HG02759 (cell line): ENCODE measurements around the gene LMX1A.

ENCODE experiments used
- ATAC-seq: cut with Tn5 transposase; IDR thresholded peaks from one replicate; pipeline ENCODE4 v1.9.1; 2021; ENCODE audit warnings: mild to moderate bottlenecking, moderate library complexity; ENCODE audit not compliant: unreplicated experiment

LMX1A gene

DNA sequence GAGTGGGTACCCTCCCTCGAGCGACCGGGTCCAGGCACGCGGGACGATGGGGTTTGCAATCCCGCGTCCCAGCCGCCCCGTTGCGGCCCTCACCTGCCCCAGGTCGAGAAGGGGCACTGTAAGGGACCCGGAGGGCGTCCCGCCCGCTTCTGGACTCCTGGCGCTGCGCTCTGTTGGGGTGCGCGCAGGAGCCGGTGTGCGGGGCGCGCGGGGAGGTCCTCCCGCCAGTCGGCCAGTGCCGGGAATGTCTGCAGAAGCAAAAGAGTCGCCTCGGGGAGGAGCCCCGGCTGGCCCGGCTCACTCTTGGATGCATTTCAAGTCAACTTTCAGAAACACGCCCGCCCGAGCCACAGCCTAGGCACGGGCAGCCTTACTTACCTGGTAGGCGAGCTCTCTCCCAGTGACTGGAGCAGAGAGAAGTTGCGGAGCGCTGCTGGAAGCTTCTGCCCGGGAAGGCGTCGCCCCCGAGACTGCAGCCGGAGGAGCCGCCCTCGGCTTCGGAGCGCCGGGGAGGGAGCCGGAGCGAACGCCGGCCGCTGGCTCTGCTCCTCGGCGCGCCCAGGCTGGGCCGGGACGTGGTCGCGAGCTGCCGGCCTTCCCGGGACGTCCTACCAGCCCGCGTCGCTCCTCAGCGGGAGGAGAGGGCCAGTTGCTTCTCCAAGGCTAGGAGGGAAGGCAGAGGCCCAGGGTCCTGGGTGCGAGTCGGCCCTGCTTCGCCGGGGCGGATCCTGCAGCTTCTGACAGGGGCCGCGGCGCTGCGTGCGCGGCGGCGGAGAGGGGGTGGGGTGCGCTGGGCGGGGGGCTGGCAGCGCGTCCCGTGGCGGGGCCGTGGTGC is at the start of gene LMX1A:
Gene LMX1A (minus strand): TSS at position 739 of the 835 bp plus-strand sequence. CDS start 1,156 bp downstream, outside the sequence.
- no peak for ATAC-seq

DNA sequence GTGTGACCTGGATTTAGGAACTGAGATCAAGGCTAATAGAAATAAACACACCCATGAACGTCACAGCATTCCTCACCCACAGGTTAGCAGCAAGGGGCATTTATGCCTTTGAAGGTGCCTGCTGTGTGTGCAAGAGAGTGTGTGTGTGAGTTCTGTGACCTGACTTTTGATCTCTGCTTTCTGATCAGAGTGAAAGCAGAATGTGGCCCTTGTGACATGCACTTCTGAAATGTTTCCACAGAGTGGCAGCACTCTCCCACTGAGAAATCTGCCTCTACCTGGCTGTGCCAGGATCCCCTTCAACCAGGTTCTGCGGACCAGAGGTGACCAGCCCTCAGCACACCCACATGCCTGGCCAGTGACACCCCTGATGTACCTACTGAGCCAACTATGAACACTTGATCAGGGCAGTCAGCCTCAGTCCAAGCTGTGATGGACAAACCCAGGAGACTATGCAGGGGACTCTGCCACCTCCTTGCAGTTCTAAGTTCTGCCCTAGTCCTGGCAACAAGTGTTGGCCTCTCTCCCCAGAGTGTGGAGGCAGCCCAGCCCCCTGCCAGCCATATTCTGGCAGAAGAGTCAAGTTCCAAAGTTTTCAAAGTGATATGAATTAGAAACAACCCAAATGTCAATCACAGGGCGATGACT is 47.4 kb upstream of the LMX1A start:
- ATAC-seq: peak; percentile 67

DNA sequence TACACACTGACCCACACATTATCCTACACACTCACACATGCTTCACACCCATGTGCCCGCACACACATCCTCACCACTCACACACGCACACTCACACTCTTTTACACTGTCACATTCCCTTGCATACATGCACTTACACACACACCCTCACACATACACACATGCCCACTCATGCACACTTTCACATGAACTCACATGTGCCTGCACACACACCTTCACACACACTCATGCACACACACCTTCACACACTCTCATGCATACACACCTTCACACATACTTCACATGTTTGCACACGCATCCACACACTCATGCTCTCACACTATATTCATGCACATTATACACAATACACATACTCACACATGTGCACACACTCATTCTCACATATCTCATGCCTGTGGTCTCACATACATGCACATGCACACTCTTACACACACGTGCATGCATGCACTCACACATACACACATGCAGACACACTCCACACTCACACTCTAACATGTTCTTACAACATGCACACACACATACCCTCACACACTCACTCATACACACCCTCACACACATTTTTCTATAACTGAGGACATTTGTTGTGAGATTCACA is 46.1 kb upstream of the LMX1A start:
- ATAC-seq: no peak

DNA sequence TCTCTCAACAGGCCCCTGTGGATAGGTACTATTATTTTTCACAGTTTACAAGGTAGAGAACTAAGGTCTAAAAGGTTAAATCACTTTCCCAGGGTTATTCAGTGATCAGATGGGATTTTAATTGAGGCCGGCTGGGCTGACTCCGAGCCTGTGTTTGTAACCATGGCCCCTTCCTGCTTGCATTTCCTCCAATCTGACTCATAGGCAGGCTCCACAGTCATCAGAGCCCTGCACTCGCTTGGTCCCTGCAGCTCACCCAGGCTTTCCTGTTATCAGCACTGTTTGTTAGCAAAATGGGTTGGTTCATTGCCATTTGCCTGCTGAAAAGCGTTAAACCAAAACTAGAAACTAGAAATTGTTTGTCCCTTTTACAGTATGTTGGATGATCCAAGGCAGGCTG is 41.4 kb upstream of the LMX1A start:
- ATAC-seq: no peak

DNA sequence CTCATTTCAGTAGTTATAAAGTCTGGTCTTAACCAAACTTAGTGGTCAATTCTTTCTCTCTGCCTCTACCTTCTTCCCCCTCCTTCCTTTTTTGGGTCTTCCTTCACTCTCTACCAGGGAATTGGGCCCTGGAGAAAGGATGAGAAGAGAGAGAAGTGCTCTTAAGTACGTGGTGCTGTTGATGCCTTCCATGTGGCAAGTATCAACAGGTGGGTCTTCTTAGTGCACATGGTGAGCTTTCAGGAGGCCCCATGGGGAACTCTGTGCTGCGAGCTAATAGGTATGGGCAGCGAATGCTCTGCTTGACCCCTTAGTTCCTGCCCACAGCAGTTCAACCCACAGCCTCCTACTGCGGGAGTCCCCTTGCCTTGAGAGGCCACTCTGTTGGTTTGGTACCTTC is 39.4 kb upstream of the LMX1A start:
- no peak for ATAC-seq

DNA sequence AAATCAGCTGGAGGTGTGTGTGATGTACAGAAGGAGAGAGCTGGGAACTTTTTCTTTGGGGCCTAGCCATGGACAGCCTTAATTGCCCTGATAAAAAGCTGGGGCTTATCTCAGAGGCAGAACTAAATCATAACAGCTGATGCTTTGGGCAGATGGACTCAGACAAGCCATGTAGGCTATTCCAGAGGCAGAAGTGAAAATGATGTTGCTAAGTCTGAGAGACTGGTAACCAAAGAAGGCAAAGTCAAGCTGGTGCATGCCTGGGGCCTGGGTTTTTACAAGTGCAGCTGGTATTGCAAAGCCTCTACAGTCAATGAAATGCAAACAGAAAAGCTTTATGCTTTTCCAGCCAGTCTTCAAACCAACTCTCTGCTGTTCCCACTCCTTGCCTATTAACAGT is 39.0 kb upstream of the LMX1A start:
- ATAC-seq: peak; percentile 24

DNA sequence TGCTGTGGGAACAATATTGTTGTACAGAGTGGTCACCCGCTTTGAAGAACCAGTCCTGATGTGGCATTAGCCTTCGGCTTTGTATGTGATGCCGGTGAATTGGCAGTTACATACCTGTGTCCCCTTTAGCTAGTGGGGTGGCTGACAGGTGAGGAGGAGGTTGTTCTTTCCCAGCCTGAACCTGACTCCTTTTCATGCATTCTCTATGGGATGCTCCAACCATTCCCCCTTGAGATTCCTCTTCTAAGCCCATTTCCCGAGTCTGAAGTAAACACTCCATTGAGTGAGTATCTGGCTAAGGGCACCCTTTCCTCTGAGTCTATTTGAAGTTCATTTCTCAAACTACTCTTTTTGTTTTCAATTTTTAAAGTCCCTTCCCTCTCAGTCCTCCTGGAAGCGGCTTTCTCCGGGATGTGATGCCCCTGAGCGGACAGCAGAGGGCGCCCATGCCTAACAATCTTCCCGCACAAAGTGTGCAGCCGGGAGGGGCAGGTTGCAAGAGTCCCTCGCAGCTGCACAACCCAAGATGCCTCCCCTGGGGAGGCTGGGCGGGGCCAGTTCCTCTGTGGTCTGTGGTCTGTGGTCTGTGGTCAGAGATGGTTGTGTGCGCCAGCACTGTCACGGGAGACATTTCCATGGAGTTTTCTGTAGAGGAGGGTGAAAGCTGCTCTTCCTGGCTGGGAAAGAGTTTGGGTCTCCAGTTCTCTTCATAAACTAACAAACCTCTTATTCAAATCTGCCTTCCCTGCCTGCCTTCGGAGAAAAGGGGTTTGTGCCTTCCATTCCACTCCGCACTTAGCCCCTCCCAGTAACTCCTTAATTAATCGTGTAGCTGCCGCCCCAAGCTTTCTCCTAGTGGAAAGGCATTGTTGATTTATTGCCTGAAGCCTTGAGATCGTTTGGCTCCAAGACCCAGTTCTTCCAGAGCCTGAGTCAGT is 36.4 kb upstream of the LMX1A start:
- ATAC-seq: peak; percentile 100

DNA sequence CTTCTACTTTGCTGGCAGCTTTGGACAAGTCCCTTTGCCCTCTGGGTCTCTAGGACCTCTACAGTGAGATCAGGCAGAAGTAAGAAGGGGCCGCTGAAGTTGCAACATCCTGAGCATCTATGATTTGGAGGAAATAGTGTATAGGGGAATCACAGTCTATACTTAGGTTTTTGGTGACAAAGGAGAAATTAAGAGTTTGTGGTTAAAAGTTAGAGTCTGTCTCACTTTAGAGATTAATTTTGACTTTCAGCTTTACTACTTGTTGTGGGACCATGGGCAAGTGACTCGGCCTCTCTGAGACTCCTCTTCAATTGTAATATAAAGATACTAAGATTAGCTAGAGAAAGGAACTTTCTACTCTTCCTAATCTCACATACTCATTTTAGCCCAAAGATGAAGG is 33.1 kb upstream of the LMX1A start:
- no peak for ATAC-seq

DNA sequence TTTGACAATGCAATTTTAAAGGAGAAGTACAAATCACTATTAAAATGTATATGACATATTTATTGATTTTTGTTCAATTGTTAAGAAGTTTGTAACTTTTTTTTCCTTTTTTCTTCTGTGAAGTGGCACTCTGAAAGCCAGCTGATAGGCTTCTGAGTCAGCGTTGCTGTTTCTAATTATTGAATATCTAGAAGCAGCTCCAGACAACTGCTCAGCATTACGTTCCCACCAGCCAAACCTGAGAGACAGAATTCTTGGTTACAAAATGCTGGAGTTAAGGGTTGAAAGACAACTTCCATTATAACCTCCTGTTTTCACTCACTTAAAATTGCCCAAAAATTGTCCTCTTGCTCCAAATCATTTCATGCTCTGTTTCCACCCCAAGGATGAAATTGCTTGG is 31.4 kb upstream of the LMX1A start:
- ATAC-seq: no peak

DNA sequence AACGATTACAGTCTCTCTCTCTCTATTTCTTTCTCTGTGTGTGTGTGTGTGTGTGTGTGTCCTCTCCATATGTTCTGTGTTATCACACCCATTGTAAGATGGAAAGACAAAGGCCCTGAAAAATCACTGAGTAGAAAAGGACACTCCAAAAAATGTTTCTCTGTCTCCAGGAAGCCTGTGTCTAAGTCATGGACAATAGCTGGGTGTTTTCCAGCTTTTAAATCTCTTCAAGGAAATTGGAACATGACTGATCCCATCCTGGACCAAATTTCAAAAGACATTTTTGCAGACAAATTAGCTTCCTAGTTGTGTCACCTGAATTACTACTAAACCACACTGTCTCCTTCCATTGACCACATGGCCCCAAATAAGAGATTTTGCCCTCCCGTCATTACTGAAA is 31.0 kb upstream of the LMX1A start:
- ATAC-seq: no peak

DNA sequence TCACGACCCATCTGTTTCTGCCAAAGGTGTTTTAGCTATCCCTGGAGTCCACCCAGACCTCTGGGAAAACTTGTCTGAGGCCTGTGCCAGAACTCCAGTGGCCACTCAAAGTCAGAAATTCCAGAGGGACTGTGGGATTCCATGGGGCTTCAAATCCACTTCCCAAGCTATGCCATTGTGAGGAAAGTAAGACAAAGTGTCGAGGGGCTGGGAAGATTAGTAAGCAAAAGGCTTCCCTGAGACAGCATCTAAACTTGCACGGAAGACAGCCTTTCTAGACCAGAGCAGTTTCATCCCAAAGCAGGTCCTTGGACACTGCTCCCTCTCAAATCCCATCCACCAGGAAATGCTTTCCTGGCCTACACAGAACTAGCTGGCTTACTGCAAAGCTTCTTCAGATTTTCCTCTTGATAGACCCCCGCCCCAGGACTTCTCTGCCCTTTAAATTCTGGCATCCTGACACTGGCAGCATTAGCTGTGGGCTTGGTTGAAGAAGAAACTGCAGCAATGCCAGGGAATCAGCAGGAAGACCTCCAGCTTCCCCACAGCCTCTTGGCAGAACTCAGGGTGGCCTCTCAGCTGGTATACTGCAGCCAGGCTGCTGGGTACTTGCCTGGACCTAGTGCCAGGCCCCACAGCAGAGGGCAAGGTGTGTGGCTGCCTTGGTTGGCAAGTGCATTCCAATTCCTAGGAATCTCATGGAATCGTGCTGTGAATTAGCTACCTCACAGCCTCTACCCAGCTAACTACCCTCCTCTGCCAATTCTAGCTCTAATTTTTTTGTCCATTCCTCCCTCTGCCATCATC is 27.3 kb upstream of the LMX1A start:
- ATAC-seq: no peak

DNA sequence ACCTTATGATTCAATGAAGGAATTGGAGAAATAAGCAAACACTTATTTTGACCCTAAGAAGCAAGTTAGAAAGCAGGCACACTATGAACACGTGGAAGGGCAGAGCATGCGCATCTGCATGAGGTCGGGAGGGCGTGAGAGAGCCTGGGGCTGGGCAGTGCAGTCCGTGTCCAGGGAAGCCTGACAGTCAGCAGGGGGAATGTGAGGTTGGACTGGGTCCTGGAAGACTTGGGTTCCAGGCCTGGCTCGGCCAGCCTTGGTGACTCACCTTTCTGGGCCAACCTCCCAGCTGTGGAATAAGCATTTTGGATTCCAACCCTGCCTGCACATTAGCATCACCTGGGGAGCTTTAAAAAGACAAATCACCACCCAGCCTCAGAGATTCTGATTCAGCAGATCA is 26.6 kb upstream of the LMX1A start:
- no peak for ATAC-seq

DNA sequence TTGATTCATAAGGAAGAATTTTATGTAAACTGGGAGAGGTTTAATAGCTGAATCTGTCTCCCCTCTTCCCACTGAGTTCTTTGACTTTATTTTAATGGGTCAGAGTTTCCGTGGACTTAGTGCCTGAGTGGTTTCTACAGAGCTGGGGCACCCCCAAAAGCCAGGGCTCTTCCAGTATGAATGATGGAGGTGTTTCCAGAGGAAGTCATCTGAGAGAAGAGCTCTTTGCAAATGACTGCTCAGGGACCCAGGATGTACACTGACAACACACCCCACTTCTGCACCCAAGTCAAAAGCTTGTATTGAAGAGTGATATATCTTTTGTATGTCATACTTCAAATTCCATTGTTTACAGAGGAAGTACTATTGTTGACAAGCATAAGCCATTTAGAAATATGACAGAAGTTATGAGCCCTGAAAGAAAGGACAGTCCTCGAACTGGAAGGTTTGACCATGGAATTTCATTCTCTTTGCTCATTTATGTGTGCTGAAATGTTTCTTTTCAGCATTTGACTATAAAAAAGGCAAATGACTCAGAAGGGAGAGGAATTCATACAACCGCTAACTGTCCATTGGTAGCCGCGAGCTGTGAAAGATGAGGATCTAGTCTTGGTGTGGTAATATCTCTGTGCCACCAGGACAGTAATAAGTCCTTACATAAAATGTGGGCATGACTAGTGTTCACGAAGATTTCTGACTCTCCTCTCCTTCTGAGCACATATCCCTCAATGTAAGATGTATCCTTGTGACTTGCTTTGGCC is 25.4 kb upstream of the LMX1A start:
- ATAC-seq: no peak

DNA sequence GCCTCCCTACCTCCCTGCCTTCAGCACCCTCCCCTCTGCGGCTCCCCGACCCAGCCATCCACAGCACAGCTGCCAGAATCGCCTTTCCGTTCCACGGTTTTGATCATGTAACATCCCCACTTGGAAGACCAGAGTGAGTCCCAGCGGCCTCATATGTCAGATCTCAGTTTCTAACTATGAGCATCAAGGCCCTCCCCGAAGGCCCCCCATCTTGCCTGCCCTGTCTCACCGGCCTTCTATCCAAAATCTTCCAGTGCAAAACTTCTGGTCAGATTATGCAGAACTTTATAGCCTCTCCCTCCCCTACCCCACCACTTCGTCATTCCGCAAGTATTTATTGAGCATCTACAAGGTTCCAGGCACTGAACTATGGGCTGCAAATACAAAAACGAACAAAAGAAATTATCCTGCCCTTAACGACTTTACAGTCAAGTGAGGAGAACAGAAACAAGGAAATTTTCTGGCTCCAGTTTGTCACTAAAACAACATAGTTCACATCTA is 20.3 kb upstream of the LMX1A start:
- ATAC-seq: no peak

DNA sequence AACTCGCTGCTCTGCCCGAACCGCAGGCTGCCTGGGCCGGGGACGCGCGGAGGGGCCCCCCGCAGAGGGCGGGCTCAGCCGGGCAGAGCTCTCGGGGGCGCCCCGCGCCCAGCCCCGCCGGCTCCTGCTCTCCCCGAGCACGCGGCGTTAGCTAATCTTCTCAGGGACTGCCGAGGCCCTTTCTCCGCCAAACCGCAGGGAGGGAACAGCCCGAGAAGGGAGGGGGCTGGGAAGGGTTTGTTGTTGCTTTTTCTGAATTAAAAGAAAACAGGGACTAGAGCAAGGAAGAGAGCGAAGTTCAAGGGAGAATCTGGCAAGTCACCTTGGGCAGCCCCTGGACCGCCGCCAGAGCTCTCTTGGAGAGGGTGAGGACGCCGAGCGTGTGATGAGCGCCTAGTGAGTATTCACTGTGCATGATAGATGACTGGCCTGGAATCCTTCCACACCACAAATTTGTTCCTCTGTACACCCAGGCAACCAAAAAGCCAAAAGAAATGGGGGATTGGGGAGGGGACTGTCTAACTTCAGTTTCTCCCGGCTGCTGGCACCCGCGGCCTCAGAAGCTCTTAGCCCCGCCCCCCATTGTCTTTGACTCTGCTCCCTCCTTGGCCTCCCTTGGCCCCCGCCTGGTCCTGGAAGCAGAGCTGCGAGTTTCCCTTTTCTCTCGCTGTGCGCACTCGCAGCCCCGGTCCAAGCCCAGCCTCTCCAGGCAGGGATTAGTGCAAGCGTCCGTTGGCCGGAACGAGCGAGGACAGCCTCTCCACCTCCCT is 19.7 kb upstream of the LMX1A start:
- ATAC-seq: peak; percentile 66

DNA sequence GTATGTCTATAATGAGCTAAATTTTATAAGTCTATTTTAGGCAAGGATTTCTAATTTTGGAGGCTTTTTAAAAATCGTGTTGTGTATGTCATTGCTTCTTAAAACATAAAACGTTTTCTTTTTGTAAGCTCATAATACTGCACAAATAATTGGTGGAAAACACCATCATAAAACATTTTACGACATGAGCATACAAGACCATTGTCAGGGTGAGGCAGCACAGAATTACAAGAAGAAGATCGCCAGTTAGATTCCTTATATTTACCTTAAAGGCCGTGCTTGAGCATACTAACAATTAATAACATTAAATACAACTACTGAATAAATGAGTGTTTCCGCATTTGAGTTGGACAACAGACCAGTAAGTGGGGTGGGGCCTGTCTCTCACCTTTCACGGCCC is 19.1 kb upstream of the LMX1A start:
- ATAC-seq: no peak

DNA sequence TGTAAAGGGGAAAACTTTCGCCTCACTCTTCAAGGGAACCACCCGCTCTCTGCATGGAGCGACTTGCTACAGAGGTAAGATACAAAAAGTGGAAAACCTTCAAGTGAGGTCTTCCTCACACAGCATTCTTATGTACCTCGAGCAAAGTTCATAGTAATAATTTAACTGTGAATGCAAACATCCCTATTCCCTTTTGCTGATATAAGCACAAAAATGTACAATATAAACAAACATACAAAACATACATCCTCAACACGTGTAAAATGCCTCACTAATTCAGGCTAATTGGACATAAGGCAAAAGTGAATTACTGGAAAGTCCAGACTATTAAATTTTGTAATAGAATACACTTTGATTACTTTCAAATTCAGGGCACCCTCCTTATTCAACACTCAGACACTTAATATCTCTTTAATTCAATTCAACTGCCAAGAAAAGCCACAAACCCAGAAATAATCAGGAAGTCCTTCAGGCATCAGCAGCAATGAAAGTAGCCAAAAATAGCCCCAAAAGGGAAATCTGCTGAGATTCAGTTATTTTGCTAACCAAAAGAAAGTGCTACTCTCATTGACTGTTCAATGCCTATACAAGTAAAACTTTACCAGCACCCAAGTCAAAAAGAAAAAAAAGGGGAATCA is 15.2 kb upstream of the LMX1A start:
- no peak for ATAC-seq

DNA sequence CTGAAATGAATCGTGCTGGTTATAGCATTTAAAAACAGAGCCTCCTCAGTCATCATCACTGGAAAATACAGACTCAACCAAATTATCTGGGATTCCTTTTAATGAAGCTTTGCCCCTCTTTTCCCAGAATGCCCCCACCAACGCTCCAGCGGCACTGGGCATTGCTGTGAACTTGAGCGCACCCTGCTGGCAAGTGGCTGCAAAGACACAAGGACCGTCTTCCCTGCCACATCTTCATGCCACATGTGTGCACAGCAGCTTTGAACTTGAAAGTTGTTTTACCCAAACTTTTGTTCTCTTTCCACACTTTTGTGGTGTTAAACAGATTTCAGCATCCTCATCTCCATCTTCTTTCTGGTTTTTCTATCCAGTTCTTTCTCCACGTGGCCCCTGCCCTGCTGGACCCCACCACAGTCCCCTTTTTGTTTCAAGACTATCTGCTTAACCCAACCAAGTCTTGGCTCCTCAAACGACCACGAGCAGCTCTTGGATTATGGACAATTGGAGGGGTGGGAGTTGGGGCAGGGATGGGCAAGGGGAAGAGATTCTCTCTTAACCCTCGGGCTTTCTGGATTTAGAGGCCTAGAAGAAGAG is 12.8 kb upstream of the LMX1A start:
- peak; percentile 60 for ATAC-seq
